22Rv1 (cell line): Measurements from ENCODE around the gene GPR137C.

Experiments used
- H3K27ac ChIP-seq: fragments of 450-650 bp; 2 replicates; pipeline ENCODE4 v1.5.1; 2017
- CTCF ChIP-seq: fragments of 450-650 bp; IDR thresholded peaks from 2 replicates; pipeline ENCODE4 v1.5.1; 2017; ENCODE audit warnings: mild to moderate bottlenecking
- ZFX ChIP-seq: fragments of 450-650 bp; IDR thresholded peaks from 2 replicates; pipeline ENCODE4 v1.6.1; 2017; ENCODE audit warnings: antibody characterized with exemption, borderline replicate concordance

Gene GPR137C

GRCh38 chr14:52683985-52684520, 131.4 kb downstream of the GPR137C start:
- H3K27ac ChIP-seq: no peak overlapping the region
- TF ChIP-seq ZFX (no peak), CTCF (no peak)

GRCh38 chr14:52686176-52686575, 133.5 kb downstream of the GPR137C start:
- no peak for TF ChIP-seq ZFX
- H3K27ac ChIP-seq: no peak overlapping the region
